Keratinocyte (primary cell): ENCODE results near the gene DSE. TPM values are rescaled to one million over a fixed set of nuclear protein-coding genes. Genes with fewer than 3 reads are reported as not detected.

ENCODE experiments used
- DNase-seq: peaks from one replicate; pipeline ENCODE4 v3.0.0-alpha.2; 2011; ENCODE audit warnings: low read depth, missing footprints, low spot score
- FAIRE-seq: peaks from 2 replicates; lab custom pipeline; 2011; peaks lifted over from hg19 to GRCh38; lab: Jason Lieb, UNC
- H2AFZ ChIP-seq: 2 replicates; pipeline ENCODE4 v1.6.0; 2012; ENCODE audit warnings: low read length, control low read depth, inconsistent platforms; ENCODE audit not compliant: control insufficient read depth
- H3K27ac ChIP-seq: 2 replicates; pipeline ENCODE4 v1.5.1; 2011; ENCODE audit warnings: low read length; ENCODE audit not compliant: control insufficient read depth, insufficient read depth
- H3K27me3 ChIP-seq: 3 replicates; pipeline ENCODE4 v1.6.0; 2011; ENCODE audit warnings: low read length; ENCODE audit not compliant: control insufficient read depth, insufficient read depth; ENCODE audit errors: extremely low read depth
- H3K36me3 ChIP-seq, 2 experiments: 2 replicates in 1 of 2; 3 replicates in 1 of 2; pipeline ENCODE4 v1.5.1; 2011; ENCODE audit warnings: low read length in 2 of 2, mild to moderate bottlenecking in 1 of 2; ENCODE audit not compliant: control insufficient read depth in 2 of 2, insufficient read depth in 2 of 2; ENCODE audit errors: extremely low read depth in 1 of 2
- H3K4me1 ChIP-seq: 3 replicates; pipeline ENCODE4 v1.5.1; 2011; ENCODE audit warnings: low read length; ENCODE audit not compliant: control insufficient read depth, insufficient read depth; ENCODE audit errors: extremely low read depth
- H3K4me2 ChIP-seq: 3 replicates; pipeline ENCODE4 v1.6.0; 2011; ENCODE audit warnings: low read depth, low read length; ENCODE audit not compliant: control insufficient read depth, insufficient read depth; ENCODE audit errors: extremely low read depth
- H3K4me3 ChIP-seq, 3 experiments: fragments of 200-600 bp in 1 of 3; sonication (generic) in 1 of 3; 2 replicates in 2 of 3; 3 replicates in 1 of 3; pipeline ENCODE4 v1.5.1; 2011 to 2016; ENCODE audit warnings: low read length in 3 of 3, mild to moderate bottlenecking in 3 of 3, control low read depth in 2 of 3, inconsistent platforms in 1 of 3, low read depth in 1 of 3, mixed read lengths in 1 of 3, mixed run types in 1 of 3, moderate library complexity in 1 of 3; ENCODE audit not compliant: control insufficient read depth in 2 of 3, insufficient read depth in 2 of 3; ENCODE audit errors: extremely low read depth in 1 of 3
- H3K79me2 ChIP-seq: 2 replicates; pipeline ENCODE4 v1.6.0; 2012; ENCODE audit warnings: low read length; ENCODE audit not compliant: control insufficient read depth, insufficient read depth
- H3K9ac ChIP-seq: 3 replicates; pipeline ENCODE4 v1.6.0; 2011; ENCODE audit warnings: low read length; ENCODE audit not compliant: control insufficient read depth, insufficient read depth; ENCODE audit errors: extremely low read depth
- H3K9me1 ChIP-seq: 3 replicates; pipeline ENCODE4 v1.6.0; 2011; ENCODE audit warnings: low read length; ENCODE audit not compliant: control insufficient read depth, insufficient read depth; ENCODE audit errors: extremely low read depth
- H3K9me3 ChIP-seq: 2 replicates; pipeline ENCODE4 v1.5.1; 2012; ENCODE audit warnings: low read depth, low read length; ENCODE audit not compliant: control insufficient read depth
- H4K20me1 ChIP-seq: 3 replicates; pipeline ENCODE4 v1.6.0; 2011; ENCODE audit warnings: low read length; ENCODE audit not compliant: control insufficient read depth, insufficient read depth; ENCODE audit errors: extremely low read depth
- CTCF ChIP-seq, 3 experiments: IDR thresholded peaks in 1 of 3; conservative IDR thresholded peaks in 1 of 3; optimal IDR thresholded peaks in 1 of 3; 2 replicates in 2 of 3; 3 replicates in 1 of 3; pipeline versions ENCODE3 to v1.5.1; 2011; ENCODE audit warnings: low read length in 3 of 3, mild to moderate bottlenecking in 3 of 3, moderate library complexity in 2 of 3, control low read depth in 1 of 3, inconsistent platforms in 1 of 3; ENCODE audit not compliant: insufficient read depth in 2 of 3; ENCODE audit errors: extremely low read depth in 1 of 3
- EZH2 ChIP-seq: IDR thresholded peaks from one replicate; pipeline ENCODE4 v1.6.1; 2012; ENCODE audit warnings: inconsistent platforms, mild to moderate bottlenecking, low read length, moderate library complexity
- dilution Hi-C: fragments of 300-500 bp; cut with MboI; formaldehyde crosslinking; loops from one replicate; pipeline ENCODE4 v1.7.0; 2020; ENCODE audit warnings: low sequenced_read_pairs; ENCODE audit not compliant: extremely low pct_ligation_motif_present
- polyA plus RNA-seq, 5 experiments: library from polyadenylated mRNA; depleted of rRNA in 3 of 5; stranded (reverse) in 3 of 5; stranded (forward) in 1 of 5; unstranded in 1 of 5; fragments of >200 nt; gene quantifications; 1 replicate in 1 of 5; 2 replicates in 3 of 5; 3 replicates in 1 of 5; pipeline versions ENCODE4 v1.2.1 to v1.2.3, GENCODE V29; 2011 to 2012; ENCODE audit warnings: missing spikeins in 2 of 5, low read depth in 1 of 5, low replicate concordance in 1 of 5

Gene DSE
- polyA plus RNA-seq, 1 donor (not counting 4 experiments of a cell fraction or from before 2014, with no cell fraction given), result 99.7 TPM

GRCh38 chr6:116371120-116371917 is 572 bp downstream of the DSE start:
- TF ChIP-seq EZH2 (no peak), CTCF (optimal IDR thresholded peaks at IDR 0.05 in 1 of 3, IDR thresholded peaks at IDR 0.05 in 1 of 3, conservative IDR thresholded peaks at IDR 0.05 in 1 of 3; ENCODE audit: extremely low read depth in 1 of 3, insufficient read depth in 2 of 3, low read length in 3 of 3) (no peak)
- Histone ChIP-seq H3K4me1 (peaks cover 68% of the 10 kb centered on the region), H2AFZ (no peak overlapping the region), H3K9me3 (no peaks in the 10 kb centered on the region), H4K20me1 (no peaks in the 10 kb centered on the region), H3K27me3 (no peaks in the 10 kb centered on the region), H3K4me3 (peak overlapping the region; percentile 87 to 94 (median 90)), H3K4me2 (peak overlapping the region; percentile 94), H3K9me1 (no peaks in the 10 kb centered on the region), H3K27ac (peak overlapping the region; percentile 98), H3K79me2 (peaks cover 53% of the 10 kb centered on the region), H3K36me3 (peaks cover 0 to 6% of the 10 kb centered on the region in 2 experiments), H3K9ac (peak overlapping the region; percentile 96)
- DNase-seq (no peak), FAIRE-seq (peak; percentile 75)
- dilution Hi-C loops, result no loop called here

- Histone ChIP-seq H3K4me1 (peaks cover 68% of the 10 kb centered on the region), H3K9me3 (no peaks in the 10 kb centered on the region), H3K4me2 (peak overlapping the region; percentile 94), H3K9me1 (no peaks in the 10 kb centered on the region), H3K4me3 (peak overlapping the region; percentile 87 to 94 (median 90)), H3K79me2 (peaks cover 58% of the 10 kb centered on the region), H3K9ac (peak overlapping the region; percentile 96), H3K36me3 (peaks cover 0 to 6% of the 10 kb centered on the region in 2 experiments), H4K20me1 (no peaks in the 10 kb centered on the region), H3K27me3 (no peaks in the 10 kb centered on the region), H3K27ac (peak overlapping the region; percentile 98), H2AFZ (no peak overlapping the region)
- FAIRE-seq (no peak), DNase-seq (no peak)
- TF ChIP-seq EZH2 (no peak), CTCF (optimal IDR thresholded peaks at IDR 0.05 in 1 of 3, IDR thresholded peaks at IDR 0.05 in 1 of 3, conservative IDR thresholded peaks at IDR 0.05 in 1 of 3; ENCODE audit: extremely low read depth in 1 of 3, insufficient read depth in 2 of 3, low read length in 3 of 3) (no peak)
- dilution Hi-C loops, result no loop called here
These were observed 1.1 kb downstream of the DSE start for GRCh38 chr6:116371918-116372209.
